Stimulated activated CD4-positive, alpha-beta T cell treated with anti-CD3 and anti-CD28 coated beads, Interleukin-2, amount 100 ng/mL, for 48 hours (primary cell): ENCODE measurements around the gene CMTM7.
"Not testable (repeated sequence)": the region's sequence is repeated elsewhere in the genome, so short reads cannot be mapped to it uniquely, and the experiment has no call there.

Experiments
- DNase-seq, 2 donors: peaks; one replicate each; pipeline ENCODE4 v3.0.0-alpha.2; 2020

The CMTM7 gene

GRCh38 chr3:32383136-32383711, 8.4 kb upstream of the CMTM7 start:
- DNase-seq = no peak

DNA sequence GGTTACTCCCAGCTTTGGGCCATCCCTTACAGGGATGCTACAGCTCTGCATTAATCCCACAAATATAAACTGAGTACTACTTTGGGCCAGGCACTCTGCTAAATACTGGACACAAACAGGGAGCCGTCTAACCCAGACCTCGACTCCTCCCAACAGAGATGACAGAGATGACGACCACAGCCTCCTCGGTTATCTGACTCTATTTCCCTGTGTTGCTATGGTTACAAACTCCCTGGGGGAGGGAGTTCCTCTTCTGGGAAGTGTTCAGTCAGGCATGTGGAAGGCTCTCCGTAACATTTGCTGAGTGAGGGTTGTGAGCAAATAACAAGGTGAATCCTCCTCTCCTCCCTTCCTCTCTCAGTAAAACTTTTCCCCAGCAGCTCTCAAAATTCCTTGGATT, 6.7 kb upstream of the CMTM7 start:
- DNase-seq = no peak

DNA sequence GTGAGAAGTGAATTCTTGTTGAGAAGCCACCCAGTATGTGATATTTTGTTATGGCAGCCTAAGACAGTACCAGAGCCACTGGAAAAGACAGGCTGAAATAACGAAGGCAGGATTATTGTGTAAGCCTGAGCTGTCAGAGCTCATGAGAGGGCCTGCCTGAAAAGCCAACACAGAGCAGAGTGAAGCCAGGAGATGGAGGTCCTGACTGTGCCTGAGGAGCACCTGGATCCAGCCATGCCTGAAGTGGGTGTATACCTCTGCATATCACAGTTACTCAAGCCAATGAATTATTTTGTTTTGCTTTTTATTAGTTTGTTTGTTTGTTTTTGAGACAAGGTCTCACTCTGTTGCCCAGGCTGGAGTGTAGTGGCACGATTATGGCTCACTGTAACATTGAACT, 4.1 kb upstream of the CMTM7 start:
- no peak for DNase-seq

DNA sequence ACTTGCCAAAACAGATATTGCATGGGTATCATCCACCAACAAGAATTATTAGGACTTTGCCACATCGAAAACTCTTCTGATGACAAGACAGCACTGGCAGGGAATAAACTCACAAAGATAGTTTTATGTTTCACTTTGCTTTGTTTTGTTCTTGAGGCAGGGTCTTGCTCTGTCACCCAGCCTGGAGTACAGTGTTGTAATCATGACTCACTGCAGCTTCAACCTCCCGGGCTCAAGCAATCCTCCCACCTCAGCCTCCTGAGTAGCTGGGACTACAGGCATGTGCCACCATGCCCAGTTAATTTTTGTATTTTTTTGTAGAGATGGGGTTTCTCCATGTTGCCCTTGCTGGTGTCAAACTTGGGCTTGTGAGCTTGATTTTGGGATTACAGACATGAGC, 2.1 kb upstream of the CMTM7 start:
- not testable (repeated sequence) for DNase-seq

GRCh38 chr3:32392536-32393302, 1.1 kb downstream of the CMTM7 start:
- no peak for DNase-seq

DNA sequence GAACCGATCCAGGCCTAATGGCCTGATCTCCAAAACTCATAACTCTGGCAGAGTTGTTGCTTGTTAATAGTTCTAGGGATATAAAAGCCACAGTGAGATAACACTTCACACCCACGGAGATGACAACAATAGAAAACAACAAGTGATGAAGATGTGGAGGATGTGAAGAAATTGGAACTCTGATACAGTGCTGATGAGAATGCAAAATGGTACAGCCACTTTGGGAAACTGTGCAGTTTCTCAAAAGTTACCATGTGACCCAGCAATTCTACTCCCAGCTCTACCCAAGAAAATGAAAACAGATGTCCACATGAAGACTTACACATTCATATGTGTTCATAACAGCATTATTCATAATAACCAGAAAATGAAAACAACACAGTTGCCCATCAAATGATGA, 3.8 kb downstream of the CMTM7 start:
- no peak for DNase-seq

- no peak for DNase-seq
Measured at GRCh38 chr3:32397941-32398340, 6.3 kb downstream of the CMTM7 start.

GRCh38 chr3:32398531-32398930, 6.9 kb downstream of the CMTM7 start:
- DNase-seq = no peak

DNA sequence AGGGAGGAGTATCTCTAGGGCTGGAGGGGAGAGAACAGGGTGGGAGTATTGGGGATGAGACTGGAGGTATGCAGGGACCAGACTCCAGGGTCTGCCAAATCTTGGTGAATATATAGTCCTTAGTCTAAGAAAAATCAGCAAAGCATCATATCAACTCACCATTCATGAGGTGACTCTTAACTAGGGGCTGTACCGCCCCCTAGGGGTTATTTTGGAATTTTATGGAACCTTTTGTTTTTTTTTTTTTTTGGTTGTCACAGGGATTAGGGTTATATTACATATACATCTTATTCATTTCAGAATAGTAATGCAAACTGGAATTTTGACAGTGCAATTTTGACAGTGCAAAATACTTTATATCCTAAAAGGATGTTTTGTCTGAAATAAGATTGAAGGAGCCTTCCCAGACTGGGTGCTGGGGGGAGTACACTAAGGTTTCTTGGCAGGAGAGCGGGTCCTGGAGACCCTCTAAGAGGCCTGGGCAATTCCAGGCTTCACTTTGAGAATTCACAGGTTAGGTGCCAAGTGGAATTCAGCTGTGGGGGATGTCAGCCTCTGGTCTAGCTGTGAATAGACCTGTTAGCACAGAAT, 7.5 kb downstream of the CMTM7 start:
- no peak for DNase-seq

- DNase-seq = no peak
Measured at GRCh38 chr3:32401126-32401525, 9.5 kb downstream of the CMTM7 start.

GRCh38 chr3:32401556-32402081, 10.0 kb downstream of the CMTM7 start:
- peak in 1 of 2 donors; percentile 46 for DNase-seq

GRCh38 chr3:32403663-32404062, 12.0 kb downstream of the CMTM7 start:
- DNase-seq = no peak

- no peak for DNase-seq
Measured at GRCh38 chr3:32404714-32405113, 13.1 kb downstream of the CMTM7 start.

DNA sequence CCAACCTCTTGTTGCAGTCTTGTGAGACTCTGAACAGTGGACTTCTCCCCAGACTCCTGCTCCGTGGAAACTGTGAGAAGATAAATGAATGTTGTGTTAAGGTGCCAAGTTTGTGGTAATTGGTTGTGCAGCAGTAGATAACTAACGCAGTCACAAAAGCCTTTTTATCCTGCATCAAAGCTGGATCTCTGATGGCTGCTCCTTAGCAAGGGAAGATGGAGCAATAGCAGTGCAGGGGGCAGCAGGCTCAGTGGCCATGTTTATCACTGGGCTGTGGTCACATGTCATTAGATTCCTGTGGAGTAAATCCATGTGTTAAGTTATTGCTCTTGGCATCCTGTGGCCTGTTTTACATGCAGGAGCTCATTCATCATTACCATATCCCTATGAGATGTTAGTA, 13.5 kb downstream of the CMTM7 start:
- no peak for DNase-seq

- DNase-seq = no peak
Measured at GRCh38 chr3:32405711-32406323, 14.2 kb downstream of the CMTM7 start.

GRCh38 chr3:32406486-32407408, 15.1 kb downstream of the CMTM7 start:
- no peak for DNase-seq

DNA sequence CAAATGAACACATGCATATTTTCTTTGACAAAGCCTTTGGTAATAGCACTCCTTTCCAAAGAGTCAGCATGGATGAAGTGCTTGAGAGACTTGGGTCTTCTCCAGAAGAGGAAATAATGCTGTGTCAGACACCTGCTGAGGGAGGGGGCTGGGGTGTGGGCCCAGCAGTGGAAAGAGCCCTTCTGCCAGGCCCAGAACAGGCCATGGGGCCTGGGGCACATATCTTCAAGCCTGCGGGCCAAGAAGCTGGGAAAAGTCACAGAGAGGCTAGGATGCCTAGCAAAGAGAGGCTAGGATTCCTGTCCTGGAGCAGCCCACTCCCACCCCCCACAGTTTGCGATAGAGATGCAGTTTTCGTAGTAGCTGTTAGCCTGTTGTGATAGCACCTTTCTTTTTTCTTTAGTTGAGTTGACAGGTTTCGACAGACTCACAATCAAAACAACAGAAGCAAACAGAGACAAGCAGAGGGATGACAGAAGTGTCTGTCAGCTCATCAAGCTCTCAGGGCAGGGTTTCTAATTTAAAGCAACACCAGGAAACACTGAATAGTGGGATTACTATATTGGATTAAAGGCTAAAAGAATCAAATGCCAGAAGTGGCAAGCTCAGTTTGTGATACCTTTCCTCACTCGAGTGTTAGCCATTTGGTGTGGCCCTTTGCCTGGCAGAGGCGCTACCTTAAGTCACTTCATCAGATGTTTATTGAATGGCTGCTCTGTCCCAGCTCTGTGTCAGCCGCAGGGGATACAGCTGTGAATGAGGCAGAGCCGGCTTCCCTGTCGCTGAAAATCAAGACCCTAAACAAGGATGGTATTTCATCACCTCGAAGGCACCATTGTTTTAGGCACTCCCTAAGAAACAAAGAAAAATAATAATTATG, 19.0 kb downstream of the CMTM7 start:
- no peak for DNase-seq

DNA sequence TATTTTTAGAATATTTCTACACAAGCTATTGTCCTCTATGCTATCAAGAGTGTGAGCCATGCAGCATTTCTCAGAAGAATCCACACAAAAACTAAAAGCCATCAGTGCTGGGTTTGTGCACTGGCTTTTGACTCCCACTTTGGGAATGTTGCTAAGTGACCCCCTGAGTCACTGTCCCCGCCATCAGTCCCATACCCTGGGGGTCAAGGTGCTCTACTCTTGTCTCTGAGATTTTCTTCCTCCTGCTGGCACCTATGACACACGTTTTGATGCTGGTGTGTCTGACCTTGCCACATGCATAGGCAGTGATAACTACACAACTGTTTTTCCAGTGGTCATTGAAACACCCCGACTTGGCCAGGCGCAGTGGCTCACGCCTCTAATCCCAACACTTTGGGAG, 19.8 kb downstream of the CMTM7 start:
- no peak for DNase-seq

DNA sequence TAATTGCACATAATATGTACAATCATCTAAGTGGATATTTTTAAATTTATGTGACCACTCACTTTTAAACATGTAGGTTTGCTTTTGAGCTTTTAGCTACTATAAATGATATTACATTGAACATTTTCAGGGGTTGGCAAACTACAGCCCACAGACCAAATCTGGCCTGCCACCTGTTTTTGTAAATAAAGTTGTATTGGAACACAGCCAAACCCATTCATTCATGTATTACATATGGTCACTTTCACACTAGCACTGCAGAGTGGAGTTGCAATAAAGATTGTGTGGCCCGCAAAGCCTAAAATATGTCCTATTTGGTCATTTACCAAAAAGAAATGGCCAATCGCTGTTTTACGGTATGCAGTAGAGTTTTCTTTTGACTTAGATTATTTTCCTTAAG, 21.2 kb downstream of the CMTM7 start:
- no peak for DNase-seq

- DNase-seq = no peak
Measured at GRCh38 chr3:32413845-32414521, 22.3 kb downstream of the CMTM7 start.
